Heart left ventricle (tissue), 16 donors: ENCODE data around the gene ZNF683. TPM values are rescaled to one million over a fixed set of nuclear protein-coding genes. Genes with fewer than 3 reads are reported as not detected.
A peak's percentile ranks its signal among the peaks of the same experiment; 100 is the strongest.

Source experiments
- ATAC-seq, 4 donors: fragments of 200-7000 bp; cut with Tn5 transposase; one replicate each; pipeline ENCODE4 v1.9.1; 2020 to 2022; ENCODE audit warnings: moderate library complexity in 4 of 4, mild to moderate bottlenecking in 3 of 4, moderate number of reproducible peaks in 1 of 4
- DNase-seq, 5 donors: peaks; one replicate each; pipeline ENCODE4 v3.0.0-alpha.2; 2020
- H3K27ac ChIP-seq, 12 donors: fragments of 200-600 bp; sonication (generic) in 4 of 12; one replicate each; pipeline versions ENCODE4 v1.5.0 to v1.8.0; 2016 to 2022; ENCODE audit warnings: mild to moderate bottlenecking in 2 of 12
- H3K27me3 ChIP-seq, 9 donors: fragments of 200-600 bp; sonication (generic) in 2 of 9; one replicate each; pipeline versions ENCODE4 v1.5.1 to v1.8.0; 2016 to 2022; ENCODE audit warnings: mild to moderate bottlenecking in 3 of 9
- H3K36me3 ChIP-seq, 9 donors: fragments of 200-600 bp; sonication (generic) in 2 of 9; one replicate each; pipeline versions ENCODE4 v1.5.0 to v1.8.0; 2018 to 2022; ENCODE audit warnings: mild to moderate bottlenecking in 2 of 9
- H3K4me1 ChIP-seq, 12 donors: fragments of 200-600 bp; sonication (generic) in 4 of 12; one replicate each; pipeline versions ENCODE4 v1.5.0 to v1.8.0; 2016 to 2022; ENCODE audit warnings: mild to moderate bottlenecking in 3 of 12
- H3K4me3 ChIP-seq, 12 donors: fragments of 200-600 bp; sonication (generic) in 4 of 12; one replicate each; pipeline versions ENCODE4 v1.5.0 to v1.8.0; 2017 to 2022; ENCODE audit warnings: mild to moderate bottlenecking in 9 of 12, moderate library complexity in 4 of 12
- H3K9me3 ChIP-seq, 12 donors: fragments of 200-600 bp; sonication (generic) in 4 of 12; one replicate each; pipeline versions ENCODE4 v1.5.0 to v1.8.0; 2016 to 2022; ENCODE audit warnings: mild to moderate bottlenecking in 1 of 12
- POLR2A ChIP-seq, 2 donors: fragments of 450-650 bp; IDR thresholded peaks; one replicate each; pipeline ENCODE4 v1.6.1; 2017; ENCODE audit warnings: antibody characterized with exemption in 2 of 2, mild to moderate bottlenecking in 2 of 2, moderate library complexity in 2 of 2
- WGBS, 4 donors: extraction: QIAGEN DNeasy Blood & Tissue Kit in 2 of 4; methylation state at CpG; one replicate each; pipeline versions ENCODE4 v1.1.5 to v1.1.7; 2013 to 2018; 5-methylcytosine and 5-hydroxymethylcytosine counted together
- intact Hi-C, 10 donors: fragments of 100-400 bp; cut with DNase I; formaldehyde crosslinking; loops; one replicate each; pipeline versions ENCODE4 v1.11.1 to v1.14.2; 2022
- polyA plus RNA-seq, 2 donors: library from polyadenylated mRNA; stranded (reverse); fragments of 200-250 nt; gene quantifications; one replicate each; pipeline ENCODE4 v1.2.3, GENCODE V29; 2013
- total RNA-seq, 9 donors: library from RNA; depleted of rRNA in 2 of 9; stranded (reverse); fragments of >200 nt in 2 of 9; fragmentation: NEBNext Ultra II Directional in 3 of 9; extraction: Animal tissue kit (Norgen Biotek cat#: 25700) in 3 of 9; gene quantifications; one replicate each; pipeline versions ENCODE4 v1.1.0 to v1.2.4, GENCODE V29; 2016 to 2023
- TF ChIP-seq, protein P1 (sequence below), 12 donors: fragments of 200-600 bp; sonication (generic) in 4 of 12; IDR thresholded peaks; one replicate each; pipeline versions ENCODE4 v1.5.0 to v1.8.0; 2018 to 2022; ENCODE audit warnings: antibody characterized with exemption in 12 of 12, mild to moderate bottlenecking in 5 of 12
- donor health status: ischemic (EF 13 %, LVEDD 7.1; RV severe dilation, severe dysfunction).
- donor health status: healthy with polysubstance abuse.
- donor health status: DM: no; HTN: yes; CAD: no.
- donor health status: DM: no; HTN: no; CAD: no.
- donor health status: ischemic (EF 25% LVEDD 6.9; RV normal size, moderate dysfunction).
- donor health status: ischemic (EF 25% LVEDD 5.7; RV mildly dilated, moderate dysfunction).
- donor health status: healthy.
- donor health status: DM: yes; HTN: yes; CAD: no.
- donor health status: ischemic (EF 35%, LVEDD 5.7; RV mildly dilated, moderate dysfunction).
- donor health status: nonischemic (EF 11% LVEDD 7.7; RV severe dilation, severe dysfunction).
- donor health status: DM: yes; HTN: yes; CAD: no.
- donor health status: PGD.
- donor health status: ischemic (EF 29% LVEDD 5.4; RV normal size, mild dysfunction).
- donor health status: nonischemic (EF 23%, LVEDD 6.1; RV moderate dilation, normal function).

ZNF683 gene
- total and polyA plus RNA-seq, 11 donors, result 0.04 to 1.2 (median 0.38) TPM; not detected in 7

DNA sequence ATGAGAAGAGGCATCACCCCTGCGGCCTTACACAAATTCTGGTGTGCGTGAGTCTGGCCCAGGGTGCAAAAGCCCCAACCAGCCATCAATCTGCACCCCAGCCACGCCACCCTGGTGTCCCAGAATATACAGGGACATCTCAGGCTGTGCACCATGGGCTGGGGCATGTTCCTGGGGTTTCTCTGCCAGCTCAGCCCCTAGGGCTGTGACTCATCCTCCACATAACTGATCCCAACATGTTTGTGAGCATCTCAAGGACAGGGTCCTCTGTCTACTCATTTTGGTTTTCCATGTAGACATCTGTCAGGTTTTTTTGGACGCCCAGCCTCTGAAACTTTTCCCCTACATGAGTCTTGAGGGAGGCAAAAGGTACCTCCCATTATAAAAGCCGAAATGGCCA is 511 bp downstream of the ZNF683 start:
- intact Hi-C loops, result no loop called here
- TF ChIP-seq, protein P1, sequence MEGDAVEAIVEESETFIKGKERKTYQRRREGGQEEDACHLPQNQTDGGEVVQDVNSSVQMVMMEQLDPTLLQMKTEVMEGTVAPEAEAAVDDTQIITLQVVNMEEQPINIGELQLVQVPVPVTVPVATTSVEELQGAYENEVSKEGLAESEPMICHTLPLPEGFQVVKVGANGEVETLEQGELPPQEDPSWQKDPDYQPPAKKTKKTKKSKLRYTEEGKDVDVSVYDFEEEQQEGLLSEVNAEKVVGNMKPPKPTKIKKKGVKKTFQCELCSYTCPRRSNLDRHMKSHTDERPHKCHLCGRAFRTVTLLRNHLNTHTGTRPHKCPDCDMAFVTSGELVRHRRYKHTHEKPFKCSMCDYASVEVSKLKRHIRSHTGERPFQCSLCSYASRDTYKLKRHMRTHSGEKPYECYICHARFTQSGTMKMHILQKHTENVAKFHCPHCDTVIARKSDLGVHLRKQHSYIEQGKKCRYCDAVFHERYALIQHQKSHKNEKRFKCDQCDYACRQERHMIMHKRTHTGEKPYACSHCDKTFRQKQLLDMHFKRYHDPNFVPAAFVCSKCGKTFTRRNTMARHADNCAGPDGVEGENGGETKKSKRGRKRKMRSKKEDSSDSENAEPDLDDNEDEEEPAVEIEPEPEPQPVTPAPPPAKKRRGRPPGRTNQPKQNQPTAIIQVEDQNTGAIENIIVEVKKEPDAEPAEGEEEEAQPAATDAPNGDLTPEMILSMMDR (IDR thresholded peaks at IDR 0.05), result no peak
- TF ChIP-seq POLR2A (IDR thresholded peaks at IDR 0.05), result no peak
- H3K27ac ChIP-seq, result no peak overlapping the region
- ATAC-seq (no peak), DNase-seq (no peak)
- no peaks in the 10 kb centered on the region for H3K9me3 ChIP-seq
- peaks cover 0 to 28% (median 0%) of the 10 kb centered on the region in 12 donors for H3K4me1 ChIP-seq
- no peak overlapping the region for H3K4me3 ChIP-seq
- WGBS, 4 donors, result 84 to 87% (median 85%) methylated on average over 5 of the region's 5 CpGs
- peaks cover 0 to 17% (median 0%) of the 10 kb centered on the region in 9 donors for H3K27me3 ChIP-seq
- H3K36me3 ChIP-seq, result no peaks in the 10 kb centered on the region

DNA sequence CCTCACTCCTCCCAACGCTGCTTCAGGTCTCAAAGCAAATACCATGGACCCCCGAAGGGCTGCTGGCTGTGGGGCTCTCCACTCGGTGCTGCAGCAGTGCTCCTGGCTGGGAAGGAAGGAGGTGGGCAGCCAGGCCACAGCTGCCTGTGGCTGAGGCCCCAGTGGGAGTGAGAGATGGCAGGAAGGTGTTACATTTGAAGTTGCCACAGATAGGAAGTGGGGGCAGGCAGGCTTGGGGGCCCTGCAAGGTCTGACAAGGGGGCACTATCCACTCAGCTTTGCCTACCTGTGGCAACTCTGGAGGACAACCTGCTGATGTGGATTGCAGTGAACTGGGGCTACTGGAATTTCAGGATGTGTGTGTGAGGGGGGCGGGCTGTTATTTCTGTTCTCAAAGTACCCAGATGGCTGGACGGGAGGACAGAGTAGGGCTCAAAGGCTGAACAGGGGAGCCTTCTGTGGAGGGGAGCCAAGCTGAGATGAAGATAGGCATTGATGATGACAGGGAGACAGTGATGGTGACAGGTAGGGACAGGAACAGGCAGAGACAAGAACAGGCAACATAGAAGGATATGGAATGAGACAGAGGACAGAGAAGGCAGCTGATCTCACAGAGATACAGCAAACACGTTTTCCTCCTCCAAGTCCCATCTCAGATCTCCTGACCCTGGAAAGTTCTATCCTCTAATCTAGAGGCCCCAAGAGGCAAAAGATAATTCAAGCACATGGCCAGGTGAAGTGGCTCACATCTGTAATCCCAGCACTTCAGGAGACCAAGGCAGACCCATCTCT is 1.8 kb downstream of the ZNF683 start:
- WGBS, 4 donors, result 44 to 52% (median 51%) methylated on average over 6 of the region's 6 CpGs

DNA sequence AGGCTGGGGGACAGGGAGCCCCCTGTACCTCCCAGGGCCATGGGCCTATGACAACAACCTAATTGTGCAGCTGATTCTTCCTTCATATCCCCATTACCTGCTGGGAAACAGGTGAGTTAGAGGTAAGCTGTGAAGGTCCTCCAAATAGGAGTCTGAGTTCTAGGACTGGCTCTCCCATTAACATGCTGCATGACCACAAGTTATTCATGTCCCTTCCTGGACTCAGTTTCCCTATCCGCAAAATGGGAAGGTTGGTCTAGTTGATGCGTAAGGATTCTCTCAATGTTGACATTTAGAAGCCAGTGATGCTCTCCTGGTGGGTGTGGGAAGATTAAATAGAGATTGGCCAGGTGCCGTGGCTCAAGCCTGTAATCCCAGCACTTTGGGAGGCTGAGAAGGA is 4.1 kb downstream of the ZNF683 start:
- H3K36me3 ChIP-seq, result no peaks in the 10 kb centered on the region
- no peak overlapping the region for H3K27ac ChIP-seq
- no peak overlapping the region for H3K4me3 ChIP-seq
- H3K9me3 ChIP-seq, result no peaks in the 10 kb centered on the region
- no peak for TF ChIP-seq POLR2A (IDR thresholded peaks at IDR 0.05)
- TF ChIP-seq, protein P1 (IDR thresholded peaks at IDR 0.05), result no peak
- peaks cover 0 to 21% (median 0%) of the 10 kb centered on the region in 12 donors for H3K4me1 ChIP-seq
- H3K27me3 ChIP-seq, result peaks cover 0 to 24% (median 7%) of the 10 kb centered on the region in 9 donors
- DNase-seq, result no peak
- 83 to 91% (median 91%) methylated on average over 3 of the region's 3 CpGs for WGBS, 4 donors
- no peak for ATAC-seq
- intact Hi-C loops, result no loop called here

More for the DNA sequence above, 1.8 kb downstream of the ZNF683 start:
- H3K9me3 ChIP-seq, result no peaks in the 10 kb centered on the region
- no peaks in the 10 kb centered on the region for H3K36me3 ChIP-seq
- H3K4me1 ChIP-seq, result peaks cover 0 to 28% (median 0%) of the 10 kb centered on the region in 12 donors
- H3K27me3 ChIP-seq, result peaks cover 0 to 17% (median 0%) of the 10 kb centered on the region in 9 donors
- TF ChIP-seq, protein P1 (IDR thresholded peaks at IDR 0.05), result no peak
- no peak for TF ChIP-seq POLR2A (IDR thresholded peaks at IDR 0.05)
- no peak for ATAC-seq
- peak overlapping the region in 1 of 12 donors; percentile 31 for H3K4me3 ChIP-seq
- no peak overlapping the region for H3K27ac ChIP-seq
- intact Hi-C loops, result no loop called here
- no peak for DNase-seq

DNA sequence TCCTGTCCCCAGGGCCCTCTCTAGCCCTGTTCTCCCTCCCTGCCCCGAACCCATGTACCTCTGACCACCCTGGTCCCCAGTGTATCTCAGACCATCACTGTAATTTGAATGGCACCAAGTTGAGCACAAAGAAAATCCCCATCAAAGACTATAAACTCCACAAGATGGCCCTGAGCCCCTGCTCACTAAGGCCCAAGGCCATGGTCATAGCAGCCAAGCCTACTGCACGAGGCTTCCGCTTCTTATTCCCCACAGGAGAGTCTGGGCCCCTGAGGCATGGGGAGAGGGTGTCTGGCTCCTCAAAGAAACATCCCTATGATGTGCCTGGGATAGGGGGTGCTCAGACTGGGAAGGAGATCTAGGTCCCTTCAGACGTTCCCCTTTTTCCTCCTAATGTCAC is 4.5 kb downstream of the ZNF683 start:
- H3K9me3 ChIP-seq, result no peaks in the 10 kb centered on the region
- H3K4me1 ChIP-seq, result peaks cover 0 to 19% (median 0%) of the 10 kb centered on the region in 12 donors
- H3K4me3 ChIP-seq, result no peak overlapping the region
- ATAC-seq (no peak), DNase-seq (no peak)
- H3K36me3 ChIP-seq, result no peaks in the 10 kb centered on the region
- H3K27ac ChIP-seq, result no peak overlapping the region
- intact Hi-C loops, result no loop called here
- H3K27me3 ChIP-seq, result peaks cover 0 to 27% (median 7%) of the 10 kb centered on the region in 9 donors
- no peak for TF ChIP-seq POLR2A (IDR thresholded peaks at IDR 0.05)
- TF ChIP-seq, protein P1 (IDR thresholded peaks at IDR 0.05), result no peak
- 65 to 79% (median 69%) methylated on average over 4 of the region's 4 CpGs for WGBS, 4 donors
